Measurements from ENCODE around the gene BRME1. TPM values are rescaled to one million over a fixed set of nuclear protein-coding genes. Genes with fewer than 3 reads are reported as not detected.

BRME1 gene
- total RNA-seq, 1 donor from 2014 or later, result 11.1 TPM

DNA sequence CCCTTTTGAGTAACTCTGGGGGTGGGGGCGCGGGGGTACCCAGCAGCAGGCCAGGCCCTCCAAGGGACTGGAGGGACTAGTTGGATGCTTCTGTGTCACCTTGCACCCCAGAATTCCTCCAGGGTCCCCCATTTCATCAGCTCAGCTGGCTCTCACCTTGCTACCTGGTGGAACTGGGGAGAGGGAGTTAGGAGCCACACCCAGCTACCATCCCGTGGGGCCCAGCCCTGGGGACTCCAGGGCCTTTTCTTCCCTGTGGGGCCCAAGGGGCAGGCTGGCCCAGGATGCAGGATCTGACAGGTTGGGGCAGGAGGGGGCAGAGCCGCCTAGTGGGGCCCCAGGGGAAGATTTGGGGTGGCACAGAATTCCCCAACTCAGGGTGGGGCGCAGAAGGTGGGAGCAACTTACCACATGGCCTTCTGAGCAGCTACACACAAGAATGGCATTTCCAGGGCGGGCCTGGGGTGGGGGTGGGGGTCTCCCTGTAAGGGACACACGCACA, 61.7 kb downstream of the BRME1 start:
- no peak for DNase-seq

DNA sequence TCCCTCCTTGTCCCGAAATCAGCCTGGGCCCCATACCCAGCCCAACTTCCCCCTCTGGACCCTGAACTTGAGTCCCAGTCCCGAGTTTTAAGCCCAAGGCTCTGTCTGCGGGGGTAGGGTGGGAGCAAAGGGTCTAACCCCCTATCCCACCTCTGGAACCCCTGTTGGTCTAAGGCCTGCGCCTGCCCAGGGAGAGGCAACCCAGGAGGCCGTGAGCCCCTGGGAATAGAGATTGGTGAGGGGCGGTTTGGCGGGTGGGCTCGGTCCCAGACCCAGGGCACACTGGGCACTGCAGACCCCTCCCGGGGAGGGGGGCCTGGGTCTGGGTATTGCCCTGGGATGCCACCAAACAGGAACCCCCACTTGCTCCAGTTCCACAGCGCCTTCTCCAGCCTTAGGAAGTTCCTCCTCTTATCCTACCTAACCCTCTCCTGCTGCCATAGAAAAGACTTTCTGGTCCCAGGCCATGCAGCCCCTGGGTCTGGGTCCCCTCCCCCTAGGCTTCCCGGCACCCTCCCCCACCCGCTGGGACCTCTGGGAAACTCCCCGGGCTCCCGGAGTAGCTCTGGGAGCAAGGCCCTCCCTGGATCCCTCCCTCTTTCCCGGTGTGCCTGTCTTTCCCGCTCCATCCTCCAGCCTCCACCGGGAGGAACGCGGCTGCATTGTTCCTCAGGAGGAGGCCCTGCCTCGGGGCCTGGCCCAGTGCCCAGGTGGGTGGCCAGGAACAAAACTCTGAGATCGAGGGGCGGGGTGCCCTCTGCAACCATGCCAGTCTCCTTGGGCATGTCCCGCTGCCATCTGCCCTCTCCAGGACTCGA, 62.6 kb downstream of the BRME1 start:
- no peak for DNase-seq

DNA sequence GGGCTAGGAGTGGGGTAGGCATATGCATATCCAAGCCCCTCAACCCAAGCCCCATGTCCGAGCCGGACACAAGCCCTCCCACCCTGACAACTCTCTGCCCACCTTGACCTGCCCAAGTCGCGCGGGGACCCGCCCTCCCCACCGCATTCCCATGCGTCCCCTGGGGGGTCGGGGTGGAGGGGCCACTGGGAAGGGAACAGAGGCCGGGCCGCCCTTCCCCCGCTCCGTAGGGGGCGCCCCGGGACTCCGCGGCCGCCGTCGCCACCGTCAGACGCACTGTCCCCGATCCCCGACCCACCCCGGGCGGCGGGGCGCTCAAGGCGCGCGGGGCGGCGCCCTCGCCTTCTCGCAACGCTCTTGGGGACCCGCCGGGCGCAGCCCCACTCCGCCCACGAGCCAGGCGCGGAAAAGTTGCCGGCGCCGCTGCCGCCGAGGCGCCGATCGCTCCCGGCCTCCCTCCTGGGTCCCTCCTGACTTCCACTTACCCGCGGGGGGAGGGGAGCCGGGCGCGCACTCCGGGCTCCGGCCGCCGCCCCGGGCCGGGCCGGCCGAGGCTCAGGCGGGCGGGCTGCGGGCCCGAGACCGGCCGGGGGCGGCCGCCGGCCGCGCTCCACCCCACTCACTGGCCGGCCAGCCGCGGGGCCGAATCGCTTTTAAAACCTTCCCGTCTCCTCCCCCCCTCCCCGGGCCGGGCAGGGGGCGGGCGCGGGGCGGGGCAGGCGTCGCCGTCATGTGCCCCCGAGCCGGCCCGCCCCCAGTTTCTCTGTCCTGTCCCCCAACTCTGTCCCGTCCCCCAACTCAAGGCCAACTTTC, 63.4 kb downstream of the BRME1 start:
- DNase-seq, result no peak

DNA sequence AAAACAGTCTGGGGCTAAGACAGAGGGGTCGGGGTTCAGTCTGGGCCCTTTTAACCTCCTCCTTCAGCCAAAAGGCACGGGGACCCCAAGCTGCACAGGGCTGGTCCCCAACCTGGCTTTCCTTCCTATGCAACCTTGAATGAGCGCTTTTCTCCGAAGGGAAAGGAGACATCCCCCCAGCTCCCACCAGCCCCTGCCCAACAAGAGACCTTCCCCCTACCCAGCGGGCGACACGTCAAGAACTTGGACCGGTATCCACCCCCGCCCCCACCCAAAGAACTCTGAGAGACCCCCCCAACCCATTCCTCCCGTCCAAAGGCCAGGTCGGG, 64.0 kb downstream of the BRME1 start:
- DNase-seq, result no peak

DNA sequence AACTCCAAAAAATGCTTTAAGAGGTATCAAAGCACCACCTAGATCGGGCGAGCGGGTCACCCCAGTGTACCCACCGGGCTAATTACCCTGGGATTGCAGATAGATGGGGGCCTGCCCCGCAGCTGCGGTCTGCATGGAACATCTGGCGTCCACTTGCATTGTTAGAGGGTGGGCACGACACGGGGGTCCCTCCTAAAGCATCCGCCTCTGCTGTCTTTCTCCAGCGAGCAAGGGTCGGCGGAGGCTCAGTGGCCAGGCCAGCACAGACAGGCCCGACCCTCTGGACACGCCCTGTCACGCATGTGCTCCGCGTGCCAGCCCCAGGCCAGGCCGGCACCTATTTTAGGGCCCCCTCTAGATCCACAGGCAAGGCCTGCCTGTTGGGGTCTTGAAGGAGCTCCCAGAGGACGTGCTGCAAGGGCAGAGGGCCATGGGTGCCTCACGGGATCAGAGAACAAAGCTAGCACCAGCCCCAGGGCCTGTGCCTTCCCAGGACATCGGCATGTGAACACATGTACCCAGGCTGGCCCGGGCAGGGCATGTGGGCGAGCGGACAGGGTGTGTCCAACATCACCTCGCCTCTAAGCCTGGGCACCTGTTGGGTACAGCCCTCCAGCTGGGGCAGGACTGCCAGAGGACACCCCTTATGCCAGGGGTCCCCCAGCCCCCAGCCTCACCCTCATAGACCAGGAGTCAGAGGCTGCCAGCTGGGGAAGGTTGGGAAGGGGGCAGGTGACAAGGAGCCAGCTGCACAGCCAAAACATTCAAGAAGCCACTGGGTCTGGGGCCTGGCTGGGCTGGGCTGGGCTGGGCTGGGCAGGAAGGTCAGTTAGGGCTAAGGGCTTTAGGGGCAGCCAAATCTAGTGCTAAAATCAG, 64.6 kb downstream of the BRME1 start:
- no peak for DNase-seq

DNA sequence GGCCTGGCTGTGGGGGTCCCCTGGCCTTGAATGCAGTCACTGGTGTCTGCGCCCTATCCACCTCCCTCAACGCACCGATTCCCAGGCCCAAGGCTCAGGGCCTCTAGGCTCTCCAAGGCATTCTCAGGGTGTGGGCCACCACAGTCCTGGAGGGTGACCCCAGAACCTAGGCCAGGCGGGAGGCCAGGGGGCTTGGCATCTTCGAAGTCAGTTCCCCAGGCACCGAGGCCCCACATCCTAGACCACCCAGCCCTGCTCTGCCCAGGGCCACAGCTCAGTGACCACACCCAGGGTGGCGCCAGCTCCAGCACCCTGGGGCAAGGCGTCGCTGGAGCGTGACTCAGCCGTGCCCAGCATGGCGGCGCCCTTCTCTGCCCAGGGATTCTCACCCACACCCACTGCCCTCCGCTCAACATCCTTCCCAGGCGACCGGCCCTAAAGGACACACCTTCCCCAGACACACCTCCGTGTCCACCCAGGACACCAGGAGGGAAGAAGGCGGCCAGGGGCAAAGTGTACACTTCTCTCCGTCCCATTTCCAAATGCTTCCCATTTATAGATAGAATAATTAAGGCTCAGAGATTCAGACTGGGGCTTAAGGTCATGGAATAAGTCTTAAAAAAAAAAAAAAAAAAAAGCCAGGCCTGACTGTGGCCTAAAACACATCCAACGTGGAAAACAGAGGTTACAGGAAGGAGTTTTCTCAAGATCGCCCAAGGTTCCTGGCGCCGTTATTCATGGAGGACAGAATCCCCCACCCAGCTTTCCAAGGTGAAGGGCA, 65.4 kb downstream of the BRME1 start:
- DNase-seq, result no peak

DNA sequence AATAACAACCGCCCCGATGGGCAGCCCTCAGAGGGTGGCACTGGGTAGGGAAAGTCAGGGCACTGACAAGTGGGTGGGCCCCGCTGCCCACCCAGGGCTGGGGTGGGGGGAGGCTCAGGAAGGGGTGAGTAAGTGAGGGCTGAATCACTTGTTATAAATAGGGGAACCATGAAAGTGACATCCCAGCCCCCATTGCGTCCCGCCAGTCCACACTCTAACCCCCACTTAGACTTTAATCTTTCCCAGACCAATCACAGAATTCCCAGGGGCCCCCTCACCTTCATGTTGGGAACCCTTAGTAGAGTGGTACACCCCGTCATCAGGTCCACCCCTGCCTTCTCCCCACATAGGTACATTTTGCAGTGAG, 66.0 kb downstream of the BRME1 start:
- DNase-seq, result no peak

DNA sequence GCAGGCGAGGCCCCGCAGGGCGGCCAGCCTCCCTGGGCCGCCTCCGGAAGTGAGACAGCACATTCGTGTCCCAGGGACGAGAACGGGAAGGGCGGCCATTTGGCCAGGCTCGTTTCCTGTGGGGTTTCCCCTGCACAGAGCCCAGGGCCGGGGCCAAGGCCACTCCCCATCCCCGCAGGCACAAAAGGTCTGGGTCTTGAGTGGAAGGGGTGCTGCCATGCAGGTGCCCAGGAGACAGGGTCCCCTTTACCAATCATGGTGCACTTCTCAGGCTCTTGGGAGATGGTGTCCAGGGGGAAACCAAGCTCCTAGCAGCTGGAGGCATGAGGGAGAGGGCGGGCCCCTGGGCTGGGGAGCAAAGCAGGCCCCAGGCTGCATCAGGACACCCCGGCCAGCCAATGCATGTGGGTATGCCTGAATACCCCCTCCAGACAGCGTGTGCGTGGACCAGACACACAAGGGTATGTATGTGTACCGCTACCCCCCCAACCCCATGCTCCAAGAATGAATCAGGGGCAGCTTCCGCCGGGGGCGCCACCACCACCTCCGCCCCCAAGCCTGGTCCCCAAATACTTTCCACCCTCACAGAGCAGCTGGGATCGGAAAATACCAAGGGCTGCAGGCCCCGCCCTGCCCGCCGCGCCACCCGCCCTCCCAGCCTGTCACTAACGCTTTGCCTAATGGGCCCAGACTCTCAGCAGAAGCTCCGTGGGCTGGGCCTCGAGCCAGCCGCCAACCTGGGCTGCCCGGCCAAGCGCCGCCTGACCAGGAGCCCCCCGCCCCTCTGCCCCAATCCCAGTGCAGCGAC, 66.6 kb downstream of the BRME1 start:
- DNase-seq, result peak; percentile 60

DNA sequence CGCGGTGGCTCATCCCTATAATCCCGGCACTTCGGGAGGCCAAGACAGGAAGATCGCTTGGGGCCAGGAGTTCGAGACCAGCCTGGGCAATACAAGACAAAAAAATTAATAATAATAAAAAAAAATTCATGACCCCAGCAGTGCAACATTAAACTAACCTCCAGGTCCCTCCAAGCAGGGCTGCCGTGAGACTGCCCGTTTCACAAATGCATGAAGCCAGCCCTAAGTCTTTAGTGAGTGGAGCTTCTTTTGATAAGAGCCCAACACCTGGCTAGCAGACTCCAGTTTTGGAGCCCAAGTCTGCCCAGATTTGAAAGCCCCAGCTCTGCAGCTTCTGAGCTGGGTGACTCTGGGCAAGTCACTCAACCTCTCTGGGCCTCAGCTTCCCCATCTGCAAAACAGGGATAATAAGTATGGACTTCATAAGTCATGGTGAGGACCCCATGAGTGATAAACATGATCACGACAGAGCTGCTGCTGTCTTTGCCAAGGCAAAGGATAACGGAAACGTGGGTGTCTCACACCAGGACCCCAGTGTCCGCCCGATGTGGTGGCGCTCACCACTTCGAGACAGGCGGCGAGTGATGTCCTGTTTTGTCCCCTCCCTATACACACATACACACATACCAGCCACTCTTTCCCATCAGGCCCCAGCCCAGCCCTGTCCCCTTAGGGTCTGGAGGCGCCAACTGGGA, 67.3 kb downstream of the BRME1 start:
- no peak for DNase-seq

DNA sequence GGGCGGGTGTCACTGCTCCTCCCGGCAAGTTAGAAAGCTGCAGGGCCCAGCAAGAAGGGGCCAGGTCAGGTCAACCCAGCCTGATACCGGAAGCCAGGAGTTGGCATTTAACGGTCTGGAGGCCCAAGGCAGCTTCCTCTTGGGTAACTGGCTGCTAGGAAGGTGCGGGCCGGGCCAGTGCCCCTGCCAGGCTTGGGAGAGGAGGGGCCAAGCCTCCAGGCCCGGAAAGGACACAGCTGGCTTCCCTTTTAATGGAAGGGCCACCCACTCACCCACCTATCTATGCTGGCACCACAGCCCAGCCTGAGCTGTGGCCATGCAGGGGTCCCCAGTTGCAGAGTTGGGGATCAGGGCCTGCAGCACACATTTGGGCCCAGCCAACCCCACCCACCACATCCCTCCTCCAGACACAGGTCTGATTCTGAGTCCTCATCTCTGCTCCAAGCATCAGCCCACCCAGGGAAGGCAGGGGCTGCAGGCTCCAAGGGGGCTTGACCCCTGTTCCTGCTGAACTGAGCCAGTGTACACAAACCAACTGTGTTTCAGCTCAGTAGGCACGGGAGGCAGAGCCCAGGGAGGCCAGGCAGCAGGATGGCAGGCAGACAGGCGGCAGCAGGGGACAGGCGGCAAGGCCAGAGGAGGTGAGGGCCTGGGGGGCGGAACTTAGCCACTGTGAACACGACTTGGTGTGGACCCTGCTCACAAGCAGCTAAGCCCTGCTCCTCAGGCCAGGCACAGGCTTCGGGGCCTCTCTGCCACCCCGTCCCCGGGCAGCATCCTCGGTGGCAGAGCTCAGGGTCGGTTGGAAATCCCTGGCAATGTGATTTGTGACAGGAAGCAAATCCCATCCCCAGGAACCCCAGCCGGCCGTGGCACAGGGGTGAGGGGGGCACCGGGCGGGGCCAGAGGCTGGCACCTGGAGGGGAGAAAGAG, 69.9 kb downstream of the BRME1 start:
- DNase-seq, result no peak

DNA sequence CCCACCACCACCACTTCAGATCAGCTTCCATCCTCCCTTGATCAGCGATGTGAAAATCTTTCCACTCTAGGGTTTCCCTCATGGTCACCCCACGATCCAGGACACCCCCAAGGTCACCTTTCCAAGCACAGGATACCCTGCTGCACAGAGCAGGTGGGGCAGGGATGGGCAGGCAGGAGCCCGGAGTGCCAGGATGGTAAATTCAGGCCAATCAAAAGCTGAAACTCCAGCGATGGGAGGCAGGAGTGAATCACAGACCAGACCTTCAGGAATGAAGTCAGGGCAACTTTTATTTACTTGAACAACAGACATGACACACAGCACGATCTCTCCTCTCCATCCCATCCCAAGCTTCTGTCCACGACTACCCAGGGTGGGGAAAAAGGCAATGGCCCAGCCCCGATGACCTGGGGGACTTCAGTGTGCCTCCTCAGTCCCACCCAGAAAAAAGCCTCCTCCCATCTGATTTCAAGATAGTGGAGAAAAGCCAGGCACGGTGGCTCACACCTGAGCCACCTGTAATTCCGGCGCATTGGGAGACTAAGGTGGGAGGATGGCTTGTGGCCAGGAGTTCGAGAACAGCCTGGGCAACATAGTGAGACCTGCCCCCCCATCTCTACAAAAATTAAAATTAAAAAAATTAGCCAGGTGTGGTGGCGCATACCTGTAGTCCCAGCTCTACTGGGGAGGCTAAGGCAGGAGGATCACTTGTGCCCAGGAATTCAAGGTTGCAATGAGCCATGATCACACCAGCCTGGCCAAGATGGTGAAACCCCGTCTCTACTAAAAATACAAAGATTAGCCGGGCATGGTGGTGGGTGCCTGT, 71.5 kb downstream of the BRME1 start:
- no peak for DNase-seq

DNA sequence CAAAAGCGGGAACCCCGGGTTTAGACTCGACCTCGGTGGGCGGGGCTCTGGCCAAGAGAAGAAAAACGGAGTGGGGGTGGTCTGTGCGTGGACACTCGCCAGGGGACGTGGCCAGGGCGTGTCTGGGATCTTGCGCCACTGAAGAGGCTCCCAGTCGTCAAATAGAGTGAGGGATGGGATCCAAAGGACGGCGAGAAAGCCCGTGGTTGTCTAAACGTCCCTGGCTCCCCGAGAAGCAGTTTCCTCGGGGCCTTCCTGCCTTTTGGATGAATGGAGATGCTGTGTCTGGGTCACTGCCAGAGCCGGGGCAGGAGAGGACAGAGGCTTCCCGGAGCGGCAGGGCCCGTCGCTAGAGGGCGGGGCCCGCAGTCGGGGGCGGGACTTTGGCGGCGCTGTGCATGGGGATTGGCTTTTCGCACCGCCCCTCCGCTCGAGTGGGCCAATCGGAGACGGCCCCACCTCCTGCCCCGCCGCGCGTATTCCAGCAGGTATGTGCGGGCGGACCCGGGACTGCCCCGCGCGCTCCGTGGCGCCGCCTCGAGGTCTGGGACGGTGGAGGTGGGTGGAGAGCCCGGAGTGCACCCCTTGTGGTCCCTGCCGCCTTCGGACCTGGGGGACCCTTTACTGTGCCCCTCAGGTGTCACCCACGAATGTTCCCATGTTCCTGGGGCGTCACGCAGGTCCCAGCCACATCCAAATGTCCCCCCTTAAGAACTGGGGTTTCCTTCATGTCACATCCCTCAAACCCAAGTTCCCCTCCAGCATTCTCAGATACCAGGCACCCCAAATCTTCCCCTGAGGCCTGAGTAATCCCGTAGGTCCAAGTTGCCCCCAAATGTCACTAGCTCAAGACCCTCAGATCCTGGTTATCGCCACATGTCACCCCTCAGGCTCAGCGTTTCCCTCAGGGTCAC, 72.3 kb downstream of the BRME1 start:
- peak; percentile 85 for DNase-seq

Small RNAs within 50 kb of the gene (small RNA-seq; reads per million reads assigned to genes)
- gene MIR181C (2,152 reads per million, percentile 99 among the genes with 10 or more reads in this experiment), gene MIR181D (386 reads per million, percentile 98 among the genes with 10 or more reads in this experiment)

Other genes with a start within 250 kb of the BRME1 start
- gene MRI1, start 141.6 kb downstream of the BRME1 start, total RNA-seq, result 16.4 TPM
- gene C19orf53, start 131.7 kb downstream of the BRME1 start, total RNA-seq, result 15.8 TPM
- gene ZSWIM4, start 110.7 kb downstream of the BRME1 start, total RNA-seq, result 11.1 TPM
- gene NANOS3, start 29.0 kb downstream of the BRME1 start, total RNA-seq, result 5.6 TPM
- gene CC2D1A, start 84 bp upstream of the BRME1 start, total RNA-seq, result 8.9 TPM
- not detected for gene PODNL1, start 32.3 kb upstream of the BRME1 start, total RNA-seq
- 10.1 TPM for gene DCAF15, start 46.4 kb upstream of the BRME1 start, total RNA-seq
- gene RFX1, start 100.2 kb upstream of the BRME1 start, total RNA-seq, result 1.7 TPM
- not detected for gene RLN3, start 122.0 kb upstream of the BRME1 start, total RNA-seq
- gene IL27RA, start 125.6 kb upstream of the BRME1 start, total RNA-seq, result 7.0 TPM
- 3.4 TPM for gene PALM3, start 156.0 kb upstream of the BRME1 start, total RNA-seq
- 1.6 TPM for gene MISP3, start 166.7 kb upstream of the BRME1 start, total RNA-seq
- gene C19orf67, start 179.7 kb upstream of the BRME1 start, total RNA-seq, result not detected
- gene SAMD1, start 184.6 kb upstream of the BRME1 start, total RNA-seq, result 37.1 TPM
- 29.3 TPM for gene PRKACA, start 211.6 kb upstream of the BRME1 start, total RNA-seq
- 1.4 TPM for gene ASF1B, start 230.5 kb upstream of the BRME1 start, total RNA-seq

Data from occipital lobe (tissue), 3 donors.